Inflammatory macrophage treated with lipopolysaccharide for 4 hours (primary cell): ENCODE measurements around the gene DENND1B.

Experiments used
- DNase-seq: peaks from one replicate; pipeline ENCODE4 v3.0.0-alpha.2; 2020

DENND1B gene

GRCh38 chr1:197683280-197683679 lies 92.0 kb downstream of the DENND1B start:
- DNase-seq: no peak

GRCh38 chr1:197680311-197680710 lies 95.0 kb downstream of the DENND1B start:
- DNase-seq: no peak

- DNase-seq: no peak
Measured at GRCh38 chr1:197677752-197678295, 97.5 kb downstream of the DENND1B start.

- no peak for DNase-seq
Measured at GRCh38 chr1:197677313-197677712, 98.0 kb downstream of the DENND1B start.

- DNase-seq: no peak
Measured at GRCh38 chr1:197675583-197676208, 99.6 kb downstream of the DENND1B start.

GRCh38 chr1:197674286-197674685 lies 101.0 kb downstream of the DENND1B start:
- DNase-seq: no peak

GRCh38 chr1:197673292-197673691 lies 102.0 kb downstream of the DENND1B start:
- DNase-seq: no peak

GRCh38 chr1:197672347-197672746 lies 102.9 kb downstream of the DENND1B start:
- DNase-seq: no peak

GRCh38 chr1:197671920-197672319 lies 103.4 kb downstream of the DENND1B start:
- no peak for DNase-seq

GRCh38 chr1:197671140-197671539 lies 104.1 kb downstream of the DENND1B start:
- DNase-seq: no peak

- DNase-seq: no peak
Measured at GRCh38 chr1:197666769-197667285, 108.5 kb downstream of the DENND1B start.

- DNase-seq: no peak
Measured at GRCh38 chr1:197664391-197664790, 110.9 kb downstream of the DENND1B start.

GRCh38 chr1:197663162-197663953 lies 111.9 kb downstream of the DENND1B start:
- no peak for DNase-seq

GRCh38 chr1:197660389-197660788 lies 114.9 kb downstream of the DENND1B start:
- no peak for DNase-seq

GRCh38 chr1:197659171-197659570 lies 116.1 kb downstream of the DENND1B start:
- DNase-seq: peak; percentile 51

GRCh38 chr1:197649188-197649587 lies 126.1 kb downstream of the DENND1B start:
- DNase-seq: no peak

- no peak for DNase-seq
Measured at GRCh38 chr1:197638316-197638715, 137.0 kb downstream of the DENND1B start.

- DNase-seq: no peak
Measured at GRCh38 chr1:197637406-197637805, 137.9 kb downstream of the DENND1B start.

- no peak for DNase-seq
Measured at GRCh38 chr1:197633447-197634078, 141.7 kb downstream of the DENND1B start.

- DNase-seq: no peak
Measured at GRCh38 chr1:197632651-197633050, 142.6 kb downstream of the DENND1B start.

GRCh38 chr1:197632005-197632404 lies 143.3 kb downstream of the DENND1B start:
- no peak for DNase-seq

- DNase-seq: no peak
Measured at GRCh38 chr1:197622371-197622770, 152.9 kb downstream of the DENND1B start.

GRCh38 chr1:197621761-197622160 lies 153.5 kb downstream of the DENND1B start:
- DNase-seq: no peak
